HepG2 (cell line): ENCODE data around the gene PRPSAP2. TPM values are rescaled to one million over a fixed set of nuclear protein-coding genes. Genes with fewer than 3 reads are reported as not detected.

ENCODE experiments used
- ATAC-seq: fragments of 200-7000 bp; cut with Tn5 transposase; 3 replicates; pipeline ENCODE4 v1.9.1; 2020; ENCODE audit warnings: mild to moderate bottlenecking, moderate library complexity
- BruUV-seq: library from RNA; stranded (reverse); fragments of 400-500 nt; replicated peaks from 2 replicates; lab custom pipeline; 2021; lab: Mats Ljungman, UMichigan
- CTCF ChIA-PET: fragments of 300-600 bp; formaldehyde crosslinking; extraction: SDS; loops from one replicate; lab custom pipeline; 2021; ENCODE audit warnings: low total read pairs, inconsistent platforms, low intra/inter-chr PET ratio; lab: Yijun Ruan, JAX
- POLR2A ChIA-PET: fragments of 350-600 bp; sonication (Branson Sonifier 250); formaldehyde crosslinking; loops from one replicate; lab custom pipeline; 2020; ENCODE audit warnings: antibody characterized with exemption, inconsistent platforms; lab: Yijun Ruan, JAX
- DNase-seq: peaks from one replicate; pipeline ENCODE4 v3.0.0-alpha.2; 2015; ENCODE audit warnings: low spot score
- FAIRE-seq: peaks from 3 replicates; lab custom pipeline; 2011; peaks lifted over from hg19 to GRCh38; lab: Jason Lieb, UNC
- H2AFZ ChIP-seq: one replicate; pipeline ENCODE4 v1.6.1; 2011; ENCODE audit warnings: low read length, inconsistent platforms
- H3K27ac ChIP-seq: fragments of 300-600 bp; 3 replicates; pipeline ENCODE4 v1.8.0; 2011; ENCODE audit warnings: mixed run types, mild to moderate bottlenecking, mixed read lengths, low read length, inconsistent platforms; ENCODE audit not compliant: insufficient read depth; ENCODE audit errors: extremely low read length
- H3K27me3 ChIP-seq, 2 experiments: fragments of 200-600 bp in 1 of 2; 2 replicates in 1 of 2; 3 replicates in 1 of 2; pipeline versions ENCODE4 v1.6.0 to v1.8.0; 2011; ENCODE audit warnings: low read length in 2 of 2, mild to moderate bottlenecking in 2 of 2, moderate library complexity in 2 of 2, inconsistent platforms in 1 of 2; ENCODE audit not compliant: insufficient read depth in 2 of 2, control insufficient read depth in 1 of 2
- H3K36me3 ChIP-seq, 2 experiments: fragments of 200-600 bp in 1 of 2; replicated peaks in 1 of 2; 2 replicates in 1 of 2; 3 replicates in 1 of 2; pipeline versions ENCODE4 v1.5.1 to v1.8.0; 2011; ENCODE audit warnings: low read length in 2 of 2, inconsistent platforms in 1 of 2; ENCODE audit not compliant: insufficient read depth in 2 of 2, control insufficient read depth in 1 of 2
- H3K4me1 ChIP-seq: 2 replicates; pipeline ENCODE4 v1.5.1; 2012; ENCODE audit warnings: low read length, inconsistent platforms; ENCODE audit not compliant: insufficient read depth
- H3K4me2 ChIP-seq: 2 replicates; pipeline ENCODE4 v1.6.0; 2011; ENCODE audit warnings: low read depth, low read length, inconsistent platforms
- H3K4me3 ChIP-seq, 3 experiments: fragments of 200-600 bp in 1 of 3; sonication (generic), shearing (Covaris generic) in 1 of 3; replicated peaks in 1 of 3; 2 replicates each; pipeline ENCODE4 v1.5.1; 2011 to 2016; ENCODE audit warnings: low read length in 3 of 3, inconsistent platforms in 2 of 3, low read depth in 2 of 3, mild to moderate bottlenecking in 2 of 3, control low read depth in 1 of 3, mixed read lengths in 1 of 3; ENCODE audit not compliant: insufficient read depth in 1 of 3
- H3K79me2 ChIP-seq: one replicate; pipeline ENCODE4 v1.6.1; 2011; ENCODE audit warnings: low read length, inconsistent platforms; ENCODE audit not compliant: insufficient read depth
- H3K9ac ChIP-seq: 2 replicates; pipeline ENCODE4 v1.6.0; 2011; ENCODE audit warnings: mild to moderate bottlenecking, low read depth, low read length, inconsistent platforms; ENCODE audit not compliant: insufficient read depth
- H3K9me3 ChIP-seq: 2 replicates; pipeline ENCODE4 v1.5.1; 2012; ENCODE audit warnings: mild to moderate bottlenecking, low read length
- H4K20me1 ChIP-seq: 2 replicates; pipeline ENCODE4 v1.6.0; 2011; ENCODE audit warnings: inconsistent platforms, mild to moderate bottlenecking, low read length, moderate library complexity; ENCODE audit not compliant: insufficient read depth
- ZNF883 ChIP-seq: sonication (generic); formaldehyde crosslinking; IDR thresholded peaks from 2 replicates; pipeline ENCODE4 v1.5.1; 2020; ENCODE audit warnings: mild to moderate bottlenecking, missing genetic modification reagents; ENCODE audit errors: not compliant biosample characterization
- WGBS: methylation state at CpG from one replicate; pipeline ENCODE4 v1.1.6; 2017; ENCODE audit warnings: low lambda C conversion rate; 5-methylcytosine and 5-hydroxymethylcytosine counted together
- in situ Hi-C: cut with HindIII; loops from 2 replicates; pipeline ENCODE4 v1.10.0; 2017; ENCODE audit warnings: low pct_unique_long_range_greater_than_20kb; ENCODE audit not compliant: extremely low pct_ligation_motif_present
- intact Hi-C: fragments of 100-400 bp; cut with micrococcal nuclease; formaldehyde crosslinking; loops from one replicate; pipeline ENCODE4 v1.10.0; 2022; ENCODE audit not compliant: unreplicated experiment
- polyA plus RNA-seq, 8 experiments: library from polyadenylated mRNA; depleted of rRNA in 3 of 8; stranded (reverse) in 7 of 8; unstranded in 1 of 8; fragments of >200 nt; fragmentation: Illumina TruSeq in 4 of 8; extraction: Trizol in 4 of 8; gene quantifications; 2 replicates each; pipeline versions ENCODE4 v1.2.1 to v1.2.3, GENCODE V29; 2011 to 2016; ENCODE audit warnings: low read depth in 4 of 8, missing spikeins in 1 of 8, mixed read lengths in 1 of 8; ENCODE audit not compliant: insufficient read depth in 1 of 8
- total RNA-seq, 5 experiments: library from RNA; depleted of rRNA; stranded (reverse); fragments of >200 nt; fragmentation: Illumina TruSeq; extraction: Trizol; gene quantifications; 2 replicates each; pipeline ENCODE4 v1.2.3, GENCODE V29; 2016; ENCODE audit warnings: low read depth in 1 of 5
- TF ChIP-seq, protein P1 (sequence below): sonication (generic); formaldehyde crosslinking; IDR thresholded peaks from 2 replicates; pipeline ENCODE4 v1.5.1; 2020; ENCODE audit warnings: mild to moderate bottlenecking, missing genetic modification reagents, moderate library complexity
- TF ChIP-seq, protein P2 (sequence below): sonication (generic); formaldehyde crosslinking; IDR thresholded peaks from 2 replicates; pipeline ENCODE4 v1.4.0; 2020; ENCODE audit warnings: mild to moderate bottlenecking, missing genetic modification reagents, borderline replicate concordance

PRPSAP2 gene
- total and polyA plus RNA-seq, 2 of the 13 experiments (the other 11 are each of a cell fraction or from before 2014, with no cell fraction given): 34.0 to 58.9 TPM

DNA sequence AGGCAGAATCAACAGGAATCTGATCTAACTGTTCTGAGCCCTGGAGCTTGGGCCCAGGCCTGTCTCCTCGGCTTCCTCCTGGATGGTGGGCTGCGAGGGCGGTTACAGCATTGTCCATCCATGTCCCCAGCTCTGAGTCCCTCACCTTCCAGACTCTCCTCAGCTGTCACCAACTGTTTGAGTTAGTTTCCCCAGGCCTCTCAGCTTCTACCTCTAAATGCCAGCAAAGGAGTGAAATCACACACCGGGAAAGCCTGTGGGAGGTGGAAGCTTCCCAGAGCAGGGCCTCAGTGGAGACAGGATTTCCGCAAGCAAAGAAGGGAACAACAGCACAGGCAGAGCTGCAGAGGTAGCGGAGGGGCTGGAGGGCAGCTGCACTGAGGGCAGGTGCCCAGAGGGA, 9.4 kb upstream of the PRPSAP2 start:
- no peak overlapping the region for H3K27ac ChIP-seq
- FAIRE-seq: no peak
- H3K4me3 ChIP-seq: no peak overlapping the region
- no peaks in the 10 kb centered on the region for H3K9me3 ChIP-seq
- DNase-seq: no peak
- 52% methylated on average over 6 of the region's 6 CpGs for WGBS
- H4K20me1 ChIP-seq: no peaks in the 10 kb centered on the region
- ChIA-PET CTCF (no interaction called here), POLR2A (interaction anchor here (0.7 kb wide), 1 partner anchor 89 kb away, joined by 3 read pairs; no protein-coding TSS in a partner anchor)
- no peak overlapping the region for H3K4me2 ChIP-seq
- TF ChIP-seq, protein P1, sequence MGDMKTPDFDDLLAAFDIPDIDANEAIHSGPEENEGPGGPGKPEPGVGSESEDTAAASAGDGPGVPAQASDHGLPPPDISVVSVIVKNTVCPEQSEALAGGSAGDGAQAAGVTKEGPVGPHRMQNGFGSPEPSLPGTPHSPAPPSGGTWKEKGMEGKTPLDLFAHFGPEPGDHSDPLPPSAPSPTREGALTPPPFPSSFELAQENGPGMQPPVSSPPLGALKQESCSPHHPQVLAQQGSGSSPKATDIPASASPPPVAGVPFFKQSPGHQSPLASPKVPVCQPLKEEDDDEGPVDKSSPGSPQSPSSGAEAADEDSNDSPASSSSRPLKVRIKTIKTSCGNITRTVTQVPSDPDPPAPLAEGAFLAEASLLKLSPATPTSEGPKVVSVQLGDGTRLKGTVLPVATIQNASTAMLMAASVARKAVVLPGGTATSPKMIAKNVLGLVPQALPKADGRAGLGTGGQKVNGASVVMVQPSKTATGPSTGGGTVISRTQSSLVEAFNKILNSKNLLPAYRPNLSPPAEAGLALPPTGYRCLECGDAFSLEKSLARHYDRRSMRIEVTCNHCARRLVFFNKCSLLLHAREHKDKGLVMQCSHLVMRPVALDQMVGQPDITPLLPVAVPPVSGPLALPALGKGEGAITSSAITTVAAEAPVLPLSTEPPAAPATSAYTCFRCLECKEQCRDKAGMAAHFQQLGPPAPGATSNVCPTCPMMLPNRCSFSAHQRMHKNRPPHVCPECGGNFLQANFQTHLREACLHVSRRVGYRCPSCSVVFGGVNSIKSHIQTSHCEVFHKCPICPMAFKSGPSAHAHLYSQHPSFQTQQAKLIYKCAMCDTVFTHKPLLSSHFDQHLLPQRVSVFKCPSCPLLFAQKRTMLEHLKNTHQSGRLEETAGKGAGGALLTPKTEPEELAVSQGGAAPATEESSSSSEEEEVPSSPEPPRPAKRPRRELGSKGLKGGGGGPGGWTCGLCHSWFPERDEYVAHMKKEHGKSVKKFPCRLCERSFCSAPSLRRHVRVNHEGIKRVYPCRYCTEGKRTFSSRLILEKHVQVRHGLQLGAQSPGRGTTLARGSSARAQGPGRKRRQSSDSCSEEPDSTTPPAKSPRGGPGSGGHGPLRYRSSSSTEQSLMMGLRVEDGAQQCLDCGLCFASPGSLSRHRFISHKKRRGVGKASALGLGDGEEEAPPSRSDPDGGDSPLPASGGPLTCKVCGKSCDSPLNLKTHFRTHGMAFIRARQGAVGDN: 0 out of 2 replicates have a peak, but pooled peaks have one; percentile 11
- peak; percentile 33 for TF ChIP-seq ZNF883 (CRISPR knock-in tag)
- TF ChIP-seq, protein P2, sequence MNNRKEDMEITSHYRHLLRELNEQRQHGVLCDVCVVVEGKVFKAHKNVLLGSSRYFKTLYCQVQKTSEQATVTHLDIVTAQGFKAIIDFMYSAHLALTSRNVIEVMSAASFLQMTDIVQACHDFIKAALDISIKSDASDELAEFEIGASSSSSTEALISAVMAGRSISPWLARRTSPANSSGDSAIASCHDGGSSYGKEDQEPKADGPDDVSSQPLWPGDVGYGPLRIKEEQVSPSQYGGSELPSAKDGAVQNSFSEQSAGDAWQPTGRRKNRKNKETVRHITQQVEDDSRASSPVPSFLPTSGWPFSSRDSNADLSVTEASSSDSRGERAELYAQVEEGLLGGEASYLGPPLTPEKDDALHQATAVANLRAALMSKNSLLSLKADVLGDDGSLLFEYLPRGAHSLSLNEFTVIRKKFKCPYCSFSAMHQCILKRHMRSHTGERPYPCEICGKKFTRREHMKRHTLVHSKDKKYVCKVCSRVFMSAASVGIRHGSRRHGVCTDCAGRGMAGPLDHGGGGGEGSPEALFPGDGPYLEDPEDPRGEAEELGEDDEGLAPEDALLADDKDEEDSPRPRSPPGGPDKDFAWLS (CRISPR knock-in tag): no peak
- no peak overlapping the region for H3K9ac ChIP-seq
- BruUV-seq: no TSS peak
- in situ Hi-C loops (no loop called here), intact Hi-C loops (no loop called here)
- no peaks in the 10 kb centered on the region for H3K36me3 ChIP-seq
- H2AFZ ChIP-seq: no peak overlapping the region
- peaks cover 14% of the 10 kb centered on the region for H3K4me1 ChIP-seq
- no peaks in the 10 kb centered on the region for H3K79me2 ChIP-seq
- no peaks in the 10 kb centered on the region for H3K27me3 ChIP-seq
- peak; percentile 41; the same call in 2 of the 3 replicates for ATAC-seq
